GM12878 (cell line): Measurements from ENCODE around the gene MIA3.

Source experiments
- CTCF ChIP-seq, 3 experiments: IDR thresholded peaks in 2 of 3; conservative IDR thresholded peaks in 1 of 3; 2 replicates each; pipeline ENCODE4 v1.5.1; 2011; ENCODE audit warnings: low read depth in 3 of 3, low read length in 3 of 3, mild to moderate bottlenecking in 3 of 3, control low read depth in 2 of 3, moderate library complexity in 2 of 3, inconsistent platforms in 1 of 3, mixed read lengths in 1 of 3; ENCODE audit not compliant: control insufficient read depth in 2 of 3, insufficient read depth in 1 of 3; ENCODE audit errors: extremely low read depth in 1 of 3
- DPF2 ChIP-seq: fragments of 450-650 bp; IDR thresholded peaks from 2 replicates; pipeline ENCODE4 v1.6.1; 2017; ENCODE audit warnings: mild to moderate bottlenecking
- EP300 ChIP-seq, 2 experiments: fragments of 150-350 bp in 1 of 2; IDR thresholded peaks; 2 replicates each; pipeline ENCODE4 v1.6.1; 2011 to 2012; ENCODE audit warnings: low read depth in 2 of 2, low read length in 2 of 2, borderline replicate concordance in 1 of 2, improper control_type of control experiment in 1 of 2, inconsistent platforms in 1 of 2; ENCODE audit not compliant: control insufficient read depth in 1 of 2
- ESRRA ChIP-seq: IDR thresholded peaks from 2 replicates; pipeline ENCODE4 v1.6.1; 2012; ENCODE audit warnings: mild to moderate bottlenecking, low read length, improper control_type of control experiment
- HDAC6 ChIP-seq: fragments of 200-600 bp; sonication (generic); IDR thresholded peaks from one replicate; pipeline ENCODE4 v1.8.0; 2017; ENCODE audit warnings: antibody characterized with exemption; ENCODE audit not compliant: unreplicated experiment
- POLR2A ChIP-seq: IDR thresholded peaks from 2 replicates; pipeline ENCODE4 v1.6.1; 2011; ENCODE audit warnings: low read depth, mild to moderate bottlenecking, low read length
- POLR2AphosphoS5 ChIP-seq: IDR thresholded peaks from 2 replicates; pipeline ENCODE4 v1.6.1; 2011; ENCODE audit warnings: mild to moderate bottlenecking, low read length, inconsistent platforms
- TARDBP ChIP-seq: IDR thresholded peaks from 2 replicates; pipeline ENCODE4 v1.6.1; 2016; ENCODE audit warnings: borderline replicate concordance
- TCF7 ChIP-seq: IDR thresholded peaks from 2 replicates; pipeline ENCODE4 v1.6.1; 2014; ENCODE audit warnings: antibody characterized with exemption, borderline replicate concordance
- ZNF274 ChIP-seq: IDR thresholded peaks from one replicate; pipeline ENCODE4 v1.8.0; 2011; ENCODE audit not compliant: insufficient read length, insufficient read depth

DNA sequence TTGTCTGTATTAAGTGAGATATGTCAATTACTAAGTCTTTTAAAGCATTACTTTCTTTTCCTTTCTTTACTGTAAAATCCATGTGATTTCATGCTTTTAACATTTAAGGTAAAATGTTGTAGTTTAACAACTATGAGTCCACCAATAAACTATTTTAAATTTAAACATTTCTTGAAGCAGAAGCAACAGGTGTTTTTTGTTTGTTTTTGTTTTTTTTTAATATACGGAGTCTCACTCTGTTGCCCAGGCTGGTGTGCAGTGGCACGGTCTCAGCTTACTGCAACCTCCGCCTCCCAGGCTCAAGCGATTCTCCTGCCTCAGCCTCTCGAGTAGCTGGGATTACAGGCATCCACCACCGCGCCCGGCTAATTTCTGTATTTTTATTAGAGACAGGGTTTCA lies 78.8 kb downstream of the MIA3 start:
- TF ChIP-seq HDAC6 (no peak), CTCF (IDR thresholded peaks at IDR 0.05 in 2 of 3, conservative IDR thresholded peaks at IDR 0.05 in 1 of 3; ENCODE audit: control insufficient read depth in 2 of 3, extremely low read depth in 1 of 3, insufficient read depth in 1 of 3, low read depth in 3 of 3, low read length in 3 of 3) (no peak), ESRRA (no peak), ZNF274 (no peak), POLR2A (no peak), TARDBP (no peak), TCF7 (no peak), EP300 (IDR thresholded peaks at IDR 0.05; ENCODE audit: borderline replicate concordance in 1 of 2, control insufficient read depth in 1 of 2, low read depth in 2 of 2, low read length in 2 of 2) (no peak), DPF2 (no peak), POLR2AphosphoS5 (no peak)
